ENCODE measurements around the gene OPCML.
A peak's percentile ranks its signal among the peaks of the same experiment; 100 is the strongest.

The OPCML gene

DNA sequence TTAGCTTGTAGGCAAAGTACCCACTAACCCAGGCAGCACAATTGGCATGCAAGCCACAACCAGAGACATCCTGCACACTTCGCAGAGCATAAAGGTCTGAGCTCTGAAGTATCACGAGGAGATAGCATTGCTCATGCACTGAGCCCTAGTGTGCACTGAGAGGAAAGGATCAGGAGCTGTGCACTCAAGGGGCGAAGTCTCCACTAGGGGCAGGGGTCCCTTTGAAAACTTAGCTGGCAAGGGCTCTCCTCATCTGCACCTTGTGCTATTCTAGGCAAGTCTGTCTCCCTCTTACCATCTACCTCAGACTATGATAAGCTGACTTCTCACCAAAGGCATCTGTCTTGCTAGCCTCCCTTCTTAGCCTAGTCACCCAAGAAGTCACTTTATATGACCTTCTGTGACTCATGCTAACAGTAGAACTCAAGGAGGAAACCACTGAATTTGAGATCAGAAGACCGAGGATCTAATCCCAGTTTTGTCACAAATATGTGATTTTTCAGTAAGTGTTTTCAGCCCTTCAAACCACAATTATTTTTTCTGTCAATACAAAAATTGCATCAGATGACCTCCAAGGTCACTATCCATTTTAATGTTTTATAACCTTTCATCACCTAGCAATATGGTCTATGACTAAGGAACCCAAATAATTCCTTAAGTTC is 1083.8 kb downstream of the OPCML start:
- DNase-seq, result peak; percentile 41

DNA sequence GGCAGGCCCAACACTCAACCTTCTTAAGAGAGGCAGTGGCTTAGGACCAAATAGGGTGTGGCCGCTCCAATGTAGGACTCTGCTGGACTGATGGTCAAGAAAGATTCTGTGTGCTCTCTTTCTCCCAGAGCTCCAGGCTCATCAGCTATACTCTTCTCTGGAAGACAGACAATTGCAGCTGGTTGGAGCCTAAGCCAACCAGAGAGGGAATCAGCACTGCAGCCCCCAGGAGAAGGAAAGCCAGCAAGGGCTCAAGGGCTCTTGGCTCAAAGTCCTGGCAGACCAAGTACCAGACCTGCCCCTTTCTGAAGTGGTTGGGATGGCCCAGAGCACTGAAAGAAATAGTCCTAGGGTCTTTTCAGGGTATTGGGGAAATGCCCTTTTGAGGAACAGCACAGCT is 1084.5 kb downstream of the OPCML start:
- no peak for DNase-seq

DNA sequence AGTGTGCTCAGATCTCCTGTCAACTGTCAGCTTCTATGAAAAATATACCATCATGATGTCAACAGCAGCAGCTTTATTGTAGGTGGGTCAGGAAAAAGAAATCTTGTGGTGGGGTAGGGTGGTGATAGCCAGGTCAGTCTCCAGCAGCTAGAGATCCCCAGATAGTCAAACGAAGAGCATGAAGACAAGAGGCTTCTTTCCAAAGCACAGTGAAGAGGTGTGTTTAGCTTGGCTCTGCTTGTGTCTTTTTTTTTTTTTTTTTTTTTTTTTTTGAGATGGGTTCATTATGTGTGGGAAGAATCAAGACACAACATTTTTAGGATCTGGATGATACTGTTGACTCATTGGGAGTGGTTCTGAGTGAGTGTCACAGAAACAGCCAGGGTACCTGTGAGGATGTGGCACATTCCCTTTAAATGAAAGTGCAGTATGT is 1086.4 kb downstream of the OPCML start:
- DNase-seq, result no peak

DNA sequence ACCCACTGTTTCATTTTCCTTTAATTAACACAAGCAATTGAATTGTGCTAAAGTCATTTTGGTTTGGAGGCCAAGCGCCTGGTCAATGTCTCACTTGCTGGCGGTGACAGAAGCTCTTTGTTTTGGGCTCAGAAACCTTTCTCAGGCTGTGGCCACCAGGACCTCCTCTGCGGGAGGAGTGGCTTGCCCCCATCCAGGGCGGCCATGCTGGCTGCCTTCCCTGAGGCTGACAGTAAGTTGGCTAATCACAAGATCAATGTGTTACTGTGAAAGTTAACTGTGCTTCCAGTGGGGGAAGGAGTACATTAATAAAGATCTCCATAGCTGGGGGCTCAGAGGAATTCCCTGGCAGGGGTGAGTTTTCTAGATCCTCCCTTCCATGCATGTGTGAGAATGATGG is 1087.4 kb downstream of the OPCML start:
- DNase-seq, result no peak

DNA sequence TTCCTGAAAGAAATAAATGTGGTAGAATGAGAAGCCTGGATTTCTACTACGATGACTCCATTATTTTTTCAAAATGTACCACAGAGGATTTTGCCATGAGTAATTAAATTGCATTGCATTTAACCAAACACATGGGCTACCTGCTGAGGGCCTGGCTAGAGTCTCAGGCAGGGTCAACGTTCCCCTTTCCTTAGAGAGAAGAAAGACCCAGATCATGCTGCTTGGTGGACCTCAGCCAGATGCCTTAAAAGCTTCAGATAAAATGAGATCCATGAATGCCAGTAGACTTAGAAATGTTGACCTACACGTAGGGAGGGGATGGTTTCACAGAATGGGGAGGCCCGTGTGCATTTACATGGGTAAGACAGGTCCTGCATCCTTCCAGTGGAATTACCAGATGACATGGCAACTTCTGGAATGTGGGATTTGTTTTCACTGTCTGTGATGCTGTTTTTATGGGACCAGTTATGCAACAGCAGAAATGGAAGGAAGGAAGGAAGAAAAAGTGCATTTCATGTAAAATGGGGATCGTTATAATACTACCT is 1092.5 kb downstream of the OPCML start:
- DNase-seq, result no peak

DNA sequence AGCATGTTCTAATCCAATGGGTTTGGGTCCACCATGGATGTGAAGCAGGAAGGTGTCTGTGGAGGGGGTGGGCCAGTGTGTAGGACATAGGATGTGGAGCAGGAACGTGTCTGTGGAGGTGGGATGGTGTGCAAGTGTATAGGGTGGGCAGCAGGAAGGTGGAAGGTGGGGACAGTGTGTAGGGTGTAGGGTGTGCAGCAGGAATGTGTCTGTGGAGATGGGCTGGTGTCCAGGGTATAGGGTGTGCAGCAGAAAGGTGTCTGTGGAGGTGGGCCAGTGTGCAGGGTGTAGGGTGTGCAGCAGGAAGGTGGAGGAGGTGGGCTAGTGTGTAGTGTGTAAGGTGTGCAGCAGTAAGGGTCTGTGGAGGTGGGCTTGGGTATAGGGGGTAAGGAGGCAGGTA is 1093.9 kb downstream of the OPCML start:
- DNase-seq, result no peak

DNA sequence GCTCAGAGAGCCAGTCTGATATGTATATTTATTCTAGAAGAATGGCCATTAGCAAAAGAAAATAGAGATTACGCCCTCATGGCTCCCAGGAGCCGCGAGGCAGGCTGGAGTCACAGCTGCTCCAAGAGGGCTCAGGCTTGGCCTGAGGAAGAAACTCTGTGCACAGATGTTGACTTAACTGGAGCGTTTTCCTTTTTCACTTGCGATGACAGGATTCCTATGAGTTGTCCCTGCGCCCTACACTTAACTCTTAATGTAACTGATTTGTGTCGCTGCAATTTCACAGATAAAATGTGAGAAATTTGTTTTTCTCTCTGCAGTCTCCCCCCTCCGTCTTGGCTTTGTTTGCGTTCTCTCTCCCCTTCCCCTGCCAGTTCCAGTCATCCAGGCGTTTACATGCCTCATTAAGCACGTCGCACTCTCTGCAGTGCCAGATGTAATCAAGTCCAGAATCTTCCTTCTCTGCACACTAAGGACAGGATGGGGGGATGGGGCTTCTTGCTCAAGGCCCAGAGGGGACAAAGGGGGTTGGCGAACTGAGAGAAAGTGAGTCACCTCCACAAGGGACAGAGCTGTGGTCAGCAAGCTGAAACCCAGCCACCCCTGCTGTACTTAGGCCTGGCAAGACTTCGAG is 1101.8 kb downstream of the OPCML start:
- DNase-seq, result no peak

DNA sequence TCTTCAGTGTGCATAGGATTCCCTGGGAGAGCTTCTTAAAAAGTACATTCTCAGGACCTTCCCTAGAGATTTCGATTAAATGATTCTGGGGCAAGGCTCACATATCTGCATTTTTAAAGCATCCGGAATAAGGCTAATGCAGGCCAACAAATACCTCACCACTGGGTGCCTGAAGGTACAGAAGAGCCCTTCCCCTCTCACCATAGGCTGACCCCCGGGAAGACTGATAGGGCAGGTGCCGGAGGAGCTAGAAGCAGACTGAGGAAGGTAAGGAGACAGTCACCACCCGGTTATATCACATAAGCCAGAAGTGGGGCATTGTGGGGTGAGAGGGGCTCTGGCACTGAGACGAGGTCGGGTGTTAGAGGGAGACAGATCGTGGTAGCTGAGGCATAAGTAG is 1102.6 kb downstream of the OPCML start:
- no peak for DNase-seq

DNA sequence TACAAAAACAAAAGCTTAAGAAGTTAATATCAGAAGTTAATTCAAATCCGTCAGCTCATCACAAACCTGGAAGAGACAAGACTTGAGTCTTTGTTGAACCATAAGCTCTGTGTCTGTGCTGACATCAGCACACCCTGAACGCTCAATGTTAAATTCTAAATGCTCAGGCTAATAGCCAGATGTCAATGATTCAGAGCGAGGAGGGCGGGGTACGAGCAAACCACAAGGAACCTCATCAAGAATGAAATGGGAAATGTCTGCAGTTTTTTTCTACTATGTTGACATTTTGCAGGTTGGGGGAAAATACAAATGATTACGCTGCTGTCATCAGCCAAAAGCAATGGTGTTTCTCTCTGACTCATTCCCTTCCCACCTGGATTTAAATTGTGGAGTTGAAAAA is 1104.7 kb downstream of the OPCML start:
- no peak for DNase-seq

DNA sequence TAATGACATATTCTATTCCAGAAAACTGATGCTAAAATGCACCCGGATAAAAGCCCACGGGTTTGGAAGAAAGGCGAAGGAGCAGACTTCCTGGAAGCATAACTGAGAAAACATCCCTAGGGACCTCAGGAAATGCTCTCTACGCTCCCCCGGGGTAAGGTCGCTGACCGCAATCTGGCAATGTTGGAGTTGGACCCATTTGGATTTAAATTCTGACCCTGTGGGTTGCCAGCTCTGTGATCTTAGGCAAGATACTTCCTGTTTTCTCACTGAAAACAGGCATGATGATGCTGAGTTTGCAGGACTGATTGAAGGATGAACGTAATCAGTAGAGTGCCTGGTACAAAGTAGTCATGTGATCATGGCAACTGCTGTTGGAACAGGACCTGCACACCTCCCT is 1107.9 kb downstream of the OPCML start:
- DNase-seq, result no peak

DNA sequence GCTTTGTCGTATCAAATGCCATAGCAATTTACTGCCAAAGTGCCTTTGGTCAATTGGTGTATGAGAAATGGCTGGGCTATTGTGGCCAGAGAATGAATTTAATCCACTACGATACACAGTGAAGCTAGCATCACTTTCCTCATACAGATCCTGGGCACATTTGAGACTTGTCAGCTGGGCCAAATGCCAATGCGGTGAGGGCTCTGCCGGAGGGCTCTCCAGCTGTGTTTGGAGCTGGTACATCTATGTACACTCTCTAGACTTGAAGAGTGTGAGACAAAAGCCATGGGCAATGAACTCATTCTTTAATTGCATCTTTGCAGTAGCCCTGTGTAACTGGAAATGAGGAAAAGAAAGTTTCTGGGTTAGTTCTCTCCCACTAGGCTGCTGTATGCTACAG is 1109.0 kb downstream of the OPCML start:
- no peak for DNase-seq

DNA sequence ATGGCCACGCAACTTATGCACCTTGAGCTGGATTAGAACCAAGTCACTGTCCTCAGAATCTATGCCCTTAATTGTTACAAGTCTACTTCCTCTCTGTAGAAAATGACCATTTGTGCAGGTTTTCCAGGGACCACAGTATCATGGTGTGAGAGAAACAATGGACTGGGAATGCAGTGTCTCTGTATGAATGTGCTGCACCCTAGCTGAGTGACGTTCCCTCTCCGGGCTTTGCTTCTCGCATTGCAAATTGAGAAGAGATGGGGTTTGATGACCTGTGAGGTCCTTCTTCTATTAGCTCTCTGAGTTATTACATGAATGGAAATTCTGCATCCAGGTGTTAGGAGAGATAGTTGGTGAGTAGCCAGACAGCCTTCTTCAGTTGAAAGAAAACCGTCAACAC is 1109.6 kb downstream of the OPCML start:
- DNase-seq, result no peak

DNA sequence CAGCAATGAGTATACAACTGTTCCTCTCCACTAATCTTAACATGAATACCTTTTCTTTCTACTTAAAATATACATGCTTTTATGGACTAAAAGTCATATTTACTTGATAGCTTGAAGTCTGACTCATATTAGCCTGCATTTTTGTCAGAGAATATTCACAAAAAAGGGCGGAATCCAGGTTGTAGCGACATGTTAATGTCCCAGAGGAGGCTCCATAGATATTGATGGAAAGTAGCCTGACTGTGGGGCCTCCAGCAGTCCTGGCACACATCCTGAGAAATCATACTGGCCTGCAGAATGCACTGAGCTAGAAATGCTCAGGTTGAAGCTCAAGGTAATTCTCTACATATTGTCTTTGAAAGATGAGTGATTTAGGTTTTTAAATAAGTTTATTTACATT is 1110.7 kb downstream of the OPCML start:
- no peak for DNase-seq

DNA sequence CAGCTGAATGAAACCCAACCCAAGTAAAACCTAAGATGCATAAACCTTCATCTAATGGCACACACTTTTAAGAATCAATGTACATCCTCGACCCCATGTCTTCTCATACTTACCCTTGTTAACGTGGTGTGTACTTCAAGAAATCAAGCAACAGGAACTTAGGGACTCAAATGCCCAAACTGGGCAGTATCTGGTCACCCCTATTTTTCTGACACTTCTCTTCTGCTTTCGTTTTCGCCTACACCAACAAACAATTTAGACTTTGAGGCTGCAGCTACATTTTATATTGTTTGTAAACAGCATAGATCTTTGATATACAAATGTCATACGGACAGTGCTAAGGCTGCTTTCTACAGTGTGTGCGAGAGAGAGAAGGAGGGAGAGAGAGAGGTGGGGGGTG is 1117.8 kb downstream of the OPCML start:
- DNase-seq, result no peak

DNA sequence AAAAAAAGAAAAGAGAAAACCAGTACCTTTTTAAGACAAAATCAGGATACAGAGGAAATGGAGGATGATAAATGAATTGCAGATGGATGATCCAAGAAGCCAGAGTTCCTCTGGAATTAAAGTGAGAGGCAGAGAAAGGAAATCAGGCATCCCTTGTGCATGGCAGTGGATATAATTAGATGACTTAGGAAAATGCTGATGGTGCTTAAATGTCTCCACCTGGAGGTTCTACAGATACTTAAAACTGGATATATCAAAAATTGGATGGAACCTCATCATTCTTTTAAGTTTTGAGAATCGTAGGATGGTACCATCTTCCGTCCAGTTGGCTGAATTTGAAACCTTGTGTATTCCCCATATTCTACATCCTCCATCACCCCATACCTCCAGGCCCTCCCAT is 1121.9 kb downstream of the OPCML start:
- no peak for DNase-seq

DNA sequence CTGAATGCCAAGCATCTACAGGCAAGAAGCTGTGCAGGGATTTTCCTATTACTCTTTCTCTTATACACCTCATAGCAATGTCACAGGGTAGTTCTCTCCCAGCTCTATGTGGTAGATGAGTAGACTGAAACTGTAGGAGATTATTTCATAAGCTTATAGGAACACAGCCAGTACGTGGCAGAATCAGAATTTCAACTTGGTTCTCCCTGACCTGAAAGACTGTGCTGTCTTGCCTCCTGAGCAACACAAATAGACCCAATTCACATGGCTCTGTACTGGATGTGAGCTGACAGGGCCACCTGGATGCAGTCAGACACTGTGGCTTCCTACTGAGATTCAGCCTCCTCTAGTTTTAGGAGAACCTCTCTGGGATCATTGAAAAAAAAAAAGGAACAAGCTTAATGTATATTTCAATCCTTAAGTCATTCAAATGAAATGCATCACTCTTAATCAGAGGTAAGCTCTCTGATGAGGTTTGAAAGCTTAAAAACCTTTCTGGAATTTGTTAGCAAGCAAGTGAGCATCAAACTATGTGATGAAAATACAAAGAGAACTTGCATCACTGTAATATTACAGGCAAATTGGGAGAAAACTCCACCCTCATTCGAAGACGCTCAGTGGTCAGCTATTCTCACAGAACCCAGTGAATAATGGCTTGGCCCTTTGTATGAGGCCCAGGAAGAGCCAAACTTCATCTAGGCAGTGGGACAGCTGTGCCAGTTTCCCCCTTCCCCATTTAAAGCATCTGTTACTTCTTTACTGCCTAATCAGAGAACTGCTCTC is 1122.5 kb downstream of the OPCML start:
- no peak for DNase-seq

DNA sequence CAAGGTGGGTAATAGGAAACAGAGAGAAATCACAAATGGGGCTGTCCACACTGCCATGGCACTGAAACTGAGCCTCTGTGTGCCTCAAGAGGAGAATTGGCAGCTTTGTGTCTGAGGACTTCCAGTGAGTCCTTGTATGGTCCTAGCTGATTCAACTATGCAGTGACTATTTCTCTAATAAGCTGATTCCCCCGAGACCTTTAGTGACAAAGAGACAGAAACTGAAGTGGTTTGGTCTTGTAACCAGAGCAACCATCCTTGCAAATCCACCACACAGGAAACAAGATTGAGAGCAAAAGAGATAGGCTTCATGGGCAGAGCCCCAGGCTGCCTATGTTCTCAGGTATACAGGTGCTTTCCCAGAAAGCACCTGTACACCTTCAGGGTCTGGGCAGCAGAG is 1123.4 kb downstream of the OPCML start:
- DNase-seq, result no peak

DNA sequence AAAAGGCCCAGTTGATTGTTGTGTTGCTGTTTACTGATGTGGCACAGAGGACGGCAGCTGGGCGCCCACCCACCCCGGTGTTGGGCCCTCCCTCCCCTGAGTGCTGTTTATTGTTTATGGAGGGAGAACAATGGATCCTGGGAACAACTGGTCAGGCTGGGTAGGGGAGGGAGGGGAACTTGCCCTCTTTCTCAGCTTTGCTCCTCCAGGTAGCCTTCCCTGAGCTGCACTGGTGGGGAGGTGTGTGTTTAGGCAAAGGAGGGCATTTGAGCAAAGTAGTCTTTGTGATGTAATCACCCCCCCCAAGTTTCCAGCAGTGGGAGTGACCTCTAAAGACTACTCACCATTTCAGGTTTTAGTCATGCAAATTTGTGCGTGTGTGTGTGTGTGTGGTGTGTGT is 1126.6 kb downstream of the OPCML start:
- DNase-seq, result no peak

DNA sequence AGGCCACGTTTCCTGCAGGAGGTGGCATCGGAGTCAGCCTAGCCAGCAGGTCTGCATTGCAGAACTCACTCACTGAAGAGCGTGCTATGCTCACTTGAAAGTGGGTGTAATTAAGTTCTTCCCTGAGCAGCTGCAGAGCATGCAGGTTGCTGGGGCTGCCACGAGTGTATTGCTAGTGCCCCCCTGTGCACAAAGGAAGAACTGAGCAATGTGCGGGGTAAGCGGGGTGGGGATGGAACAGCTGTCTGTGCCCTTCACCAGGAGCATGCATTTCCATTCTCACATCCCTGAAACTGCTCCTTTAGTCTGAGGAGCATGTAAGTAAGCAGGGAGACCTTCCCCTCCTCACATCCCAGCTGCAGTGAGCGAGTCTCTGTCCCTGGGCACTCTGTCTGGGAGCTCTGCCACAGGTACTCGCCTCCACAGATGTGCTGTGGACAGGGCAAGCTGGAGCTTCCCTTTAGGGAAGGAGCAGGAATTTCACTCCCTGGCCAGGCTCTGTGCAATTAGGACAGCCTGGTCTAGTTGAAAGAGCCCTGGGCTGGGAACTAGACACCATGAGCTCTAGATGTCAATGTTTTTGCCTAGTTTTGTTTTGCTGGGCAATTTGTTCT is 1130.1 kb downstream of the OPCML start:
- no peak for DNase-seq

DNA sequence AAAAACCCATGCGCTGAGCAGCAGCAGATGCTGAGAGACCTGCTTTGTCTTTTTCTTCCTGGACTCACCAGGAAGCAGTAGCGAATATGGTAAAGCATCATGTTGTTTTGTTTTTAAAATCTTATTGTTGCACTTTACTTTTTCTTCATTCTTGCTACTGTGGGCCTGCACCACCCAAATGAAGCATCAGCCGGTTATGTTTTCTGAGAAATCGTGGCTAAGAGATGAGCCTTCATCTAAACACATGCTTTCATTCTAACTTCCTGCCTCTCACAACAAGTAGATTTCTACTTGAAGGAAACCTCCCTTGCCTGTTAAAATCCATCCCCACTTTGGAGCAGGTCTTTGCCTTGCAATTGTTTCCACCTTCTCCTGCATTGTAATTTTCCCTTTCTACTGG is 1136.0 kb downstream of the OPCML start:
- DNase-seq, result no peak

DNA sequence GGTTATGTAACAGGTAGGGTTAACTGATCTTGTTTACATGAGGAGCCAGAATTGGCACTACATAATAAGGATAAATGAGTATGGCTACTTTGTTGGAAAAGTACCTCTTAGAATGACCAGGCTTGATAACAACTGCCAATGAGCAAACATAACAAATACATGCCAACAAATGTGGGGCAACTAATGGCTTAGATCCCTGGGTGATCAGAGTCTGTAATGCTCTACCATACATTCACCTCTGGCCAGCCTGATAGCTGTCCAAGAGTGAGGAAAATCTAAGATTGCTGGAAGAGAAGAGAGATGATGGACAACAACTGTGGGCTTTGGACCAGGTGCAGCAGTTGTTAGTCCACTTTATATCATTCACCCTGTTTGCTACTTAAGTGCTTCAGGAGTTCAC is 1136.9 kb downstream of the OPCML start:
- no peak for DNase-seq

DNA sequence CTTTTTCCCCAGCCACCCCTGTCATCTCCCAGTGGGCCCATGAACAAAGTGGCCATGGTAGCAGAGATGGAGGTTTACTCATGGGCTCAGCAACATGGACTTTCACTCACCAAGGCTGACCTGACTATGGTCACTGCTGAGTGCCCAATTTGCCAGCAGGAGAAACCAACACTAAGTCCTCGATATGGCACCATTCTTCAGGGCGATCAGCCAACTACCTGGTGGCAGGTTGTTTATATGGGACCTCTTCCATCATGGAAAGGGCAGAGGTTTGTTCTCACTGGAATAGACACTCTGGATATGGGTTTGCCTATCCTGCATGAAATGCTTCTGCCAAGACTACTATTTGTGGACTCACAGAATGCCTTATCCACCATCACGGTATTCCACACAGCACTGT is 1152.8 kb downstream of the OPCML start:
- no peak for DNase-seq

DNA sequence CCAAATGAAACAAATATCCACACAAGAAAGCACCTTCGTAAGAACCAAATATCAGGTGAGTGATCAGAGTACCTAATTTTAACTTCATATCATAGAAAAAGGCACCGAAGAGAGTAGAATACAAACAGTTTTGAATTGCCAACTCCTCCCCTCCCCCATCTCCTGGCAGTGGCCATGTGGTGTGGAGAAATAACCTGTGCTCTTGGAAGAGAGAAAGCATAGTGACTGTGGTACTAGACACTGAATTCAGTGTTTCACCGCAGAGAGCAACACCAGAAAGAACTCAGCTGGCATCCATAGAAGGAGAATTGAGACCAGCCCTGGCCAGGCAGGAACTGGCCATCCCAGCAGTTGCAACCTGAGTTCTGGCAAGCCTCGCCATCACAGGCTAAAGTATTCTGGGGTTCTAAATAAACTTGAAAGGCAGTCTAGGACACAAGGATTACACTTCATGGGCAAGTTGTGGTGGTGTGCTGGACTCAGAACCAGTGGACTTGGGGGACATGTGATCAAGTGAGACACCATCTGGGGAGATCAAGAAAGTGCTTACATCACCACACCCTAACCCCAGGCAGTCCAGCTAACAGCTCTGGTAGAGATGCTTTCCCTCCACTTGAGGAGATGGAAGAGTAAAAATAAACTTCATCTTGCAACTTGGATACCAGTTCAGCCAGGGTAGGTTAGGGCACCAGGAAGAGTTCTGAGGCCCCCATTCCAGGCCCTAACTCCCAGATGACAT is 1158.7 kb downstream of the OPCML start:
- no peak for DNase-seq
